Duodenal mucosa (tissue), 2 donors: ENCODE measurements around the gene VAV1.
A peak's percentile ranks its signal among the peaks of the same experiment; 100 is the strongest.

ENCODE experiments used
- H3K27ac ChIP-seq: one replicate; pipeline ENCODE4 v1.7.0; 2013; ENCODE audit warnings: low read depth, low read length
- H3K27me3 ChIP-seq, 2 donors: one replicate each; pipeline ENCODE4 v1.7.0; 2013; ENCODE audit warnings: low read length in 2 of 2, control low read depth in 1 of 2; ENCODE audit not compliant: insufficient read depth in 2 of 2, control insufficient read depth in 1 of 2
- H3K36me3 ChIP-seq, 2 donors: one replicate each; pipeline ENCODE4 v1.7.0; 2013; ENCODE audit warnings: low read length in 2 of 2, control low read depth in 1 of 2; ENCODE audit not compliant: insufficient read depth in 2 of 2, control insufficient read depth in 1 of 2
- H3K4me1 ChIP-seq, 2 donors: one replicate each; pipeline ENCODE4 v1.7.0; 2013; ENCODE audit warnings: low read length in 2 of 2, control low read depth in 1 of 2; ENCODE audit not compliant: insufficient read depth in 2 of 2, control insufficient read depth in 1 of 2
- H3K4me3 ChIP-seq, 2 donors: one replicate each; pipeline ENCODE4 v1.7.0; 2013; ENCODE audit warnings: low read length in 2 of 2, low read depth in 1 of 2
- H3K9ac ChIP-seq, 2 donors: one replicate each; pipeline ENCODE4 v1.7.0; 2013; ENCODE audit warnings: low read length in 2 of 2, low read depth in 1 of 2
- H3K9me3 ChIP-seq, 2 donors: one replicate each; pipeline ENCODE4 v1.7.0; 2013; ENCODE audit warnings: low read length in 2 of 2, control low read depth in 1 of 2; ENCODE audit not compliant: control insufficient read depth in 1 of 2

Gene VAV1

DNA sequence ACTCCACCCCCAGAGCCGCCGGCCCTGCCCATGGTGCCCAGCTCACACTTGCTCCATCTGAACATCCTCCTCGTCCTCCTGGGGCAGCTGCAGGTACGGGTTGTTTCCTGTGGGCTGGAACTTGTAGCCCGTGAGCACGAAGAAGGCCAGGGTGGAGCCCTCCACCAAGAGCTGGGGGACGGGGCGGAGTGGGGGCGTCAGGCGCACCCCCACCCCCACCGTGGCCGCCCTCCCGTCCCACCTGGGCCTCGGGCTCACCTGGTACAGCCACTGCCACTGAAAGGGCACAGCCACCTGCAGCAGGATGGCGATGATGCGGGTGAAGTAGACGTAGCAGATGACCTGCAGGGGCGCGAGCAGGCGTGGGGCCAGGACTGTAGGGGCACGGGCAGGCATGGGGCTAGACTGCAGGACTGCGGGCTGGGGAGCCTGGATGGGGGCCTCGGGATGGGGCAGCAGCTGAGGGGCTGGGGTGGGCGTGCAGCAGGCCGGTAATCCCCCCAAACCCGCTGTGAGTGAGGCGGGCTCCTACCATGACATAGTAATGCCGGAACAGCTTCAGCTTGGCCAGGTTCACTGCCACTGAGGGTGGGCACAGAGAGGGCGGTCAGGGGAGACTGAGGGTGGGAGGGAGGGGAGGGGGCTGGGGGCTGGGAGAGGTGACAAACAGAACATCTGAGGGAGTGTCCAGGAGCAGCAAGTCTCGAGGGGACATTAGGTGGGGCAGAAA, 41.4 kb upstream of the VAV1 start:
- H3K4me1 ChIP-seq = peaks cover 13 to 17% of the 10 kb centered on the region in 2 donors
- H3K27ac ChIP-seq = no peak overlapping the region
- H3K9ac ChIP-seq = no peak overlapping the region
- H3K9me3 ChIP-seq = no peaks in the 10 kb centered on the region
- no peak overlapping the region for H3K4me3 ChIP-seq
- no peaks in the 10 kb centered on the region for H3K27me3 ChIP-seq
- peaks cover 15 to 22% of the 10 kb centered on the region in 2 donors for H3K36me3 ChIP-seq

DNA sequence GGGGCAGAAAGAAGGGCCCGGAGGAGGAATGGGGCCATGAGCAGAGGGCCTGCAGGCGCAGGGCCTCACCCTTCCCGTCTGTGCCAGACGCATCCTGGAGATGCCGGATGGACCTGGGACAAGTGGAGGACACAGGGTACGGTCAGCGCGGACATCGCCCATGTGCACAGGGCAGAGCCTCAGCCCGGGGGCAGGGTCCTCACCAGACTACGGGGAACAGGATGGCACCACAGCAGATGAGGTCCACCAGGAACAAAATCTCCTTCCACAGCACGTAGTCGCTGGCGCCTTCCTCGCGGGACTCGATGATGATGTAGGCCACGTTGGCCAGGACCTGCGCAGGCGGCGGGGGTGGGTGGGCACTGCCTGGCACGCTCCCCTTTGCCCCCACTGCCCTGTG, 40.7 kb upstream of the VAV1 start:
- Histone ChIP-seq H3K27ac (no peak overlapping the region), H3K4me1 (peaks cover 15 to 19% of the 10 kb centered on the region in 2 donors), H3K9ac (no peak overlapping the region), H3K36me3 (peaks cover 15 to 22% of the 10 kb centered on the region in 2 donors), H3K27me3 (no peaks in the 10 kb centered on the region), H3K4me3 (no peak overlapping the region), H3K9me3 (no peaks in the 10 kb centered on the region)

DNA sequence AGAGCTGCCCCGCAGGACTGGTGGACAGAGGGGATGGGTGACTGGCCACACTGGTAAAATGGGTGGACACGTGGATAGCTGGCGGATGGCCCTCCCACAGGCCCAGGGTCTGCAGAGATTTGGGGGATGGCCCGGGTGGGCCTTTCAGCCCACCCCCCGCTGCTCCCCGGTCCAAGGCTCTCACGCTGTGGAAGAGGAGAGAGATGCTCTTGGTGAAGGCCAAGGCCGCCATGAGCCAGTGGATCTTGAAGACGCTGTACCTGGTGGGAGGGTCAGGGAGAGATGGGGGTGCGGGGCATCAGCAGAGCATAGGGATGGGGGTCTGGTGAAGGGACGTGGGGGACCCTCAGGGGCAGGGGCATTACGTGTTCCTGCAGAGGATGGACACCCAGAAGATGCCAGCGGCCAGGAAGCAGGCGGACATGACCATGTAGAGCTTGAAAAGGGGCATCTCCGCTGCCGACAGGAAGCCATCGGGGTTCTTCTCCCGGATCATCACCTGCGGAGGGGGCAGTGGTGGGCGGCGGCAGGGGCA, 39.6 kb upstream of the VAV1 start:
- Histone ChIP-seq H3K36me3 (peaks cover 15 to 22% of the 10 kb centered on the region in 2 donors), H3K9ac (no peak overlapping the region), H3K9me3 (no peaks in the 10 kb centered on the region), H3K27ac (no peak overlapping the region), H3K4me3 (no peak overlapping the region), H3K27me3 (no peaks in the 10 kb centered on the region), H3K4me1 (peaks cover 16 to 20% of the 10 kb centered on the region in 2 donors)

DNA sequence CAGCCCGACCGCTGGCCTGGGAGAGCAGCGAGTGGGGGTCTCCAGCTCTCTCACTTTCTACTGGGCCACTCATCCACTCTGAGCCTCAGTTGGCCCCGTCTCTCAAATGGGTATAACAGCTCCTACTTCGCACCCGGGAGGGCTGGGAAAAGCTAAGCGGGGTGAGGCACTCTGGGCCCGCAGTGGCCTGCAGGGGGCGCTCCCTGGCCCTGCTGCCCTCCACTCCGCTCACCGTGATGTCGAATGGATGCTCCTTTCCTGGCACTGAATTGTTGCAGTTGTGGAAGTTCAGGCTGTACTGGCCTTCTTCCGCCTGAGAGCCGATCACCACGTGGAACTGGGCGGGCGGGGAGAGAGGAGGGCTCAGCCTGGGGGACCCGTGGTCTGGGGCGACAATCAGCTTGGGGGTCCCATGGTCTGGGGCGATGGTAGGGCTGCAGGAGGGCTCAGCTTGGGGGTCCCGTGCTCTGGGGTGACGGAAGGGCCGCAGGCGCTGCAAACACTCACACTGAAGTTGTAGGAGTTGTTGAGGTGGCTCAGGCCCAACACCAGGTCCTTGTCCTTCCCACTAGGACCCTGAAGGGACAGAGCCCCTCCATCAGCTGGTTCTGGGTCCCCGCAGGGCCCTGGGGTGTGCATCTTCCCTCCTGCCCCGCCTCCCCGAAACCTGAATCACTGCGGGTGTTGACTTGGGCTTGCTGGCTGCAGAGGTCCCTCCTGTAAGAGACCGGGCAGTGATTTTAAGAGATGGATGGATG, 39.0 kb upstream of the VAV1 start:
- no peaks in the 10 kb centered on the region for H3K9me3 ChIP-seq
- no peaks in the 10 kb centered on the region for H3K27me3 ChIP-seq
- H3K36me3 ChIP-seq = peaks cover 15 to 22% of the 10 kb centered on the region in 2 donors
- no peak overlapping the region for H3K9ac ChIP-seq
- peaks cover 22 to 27% of the 10 kb centered on the region in 2 donors for H3K4me1 ChIP-seq
- no peak overlapping the region for H3K27ac ChIP-seq
- no peak overlapping the region for H3K4me3 ChIP-seq

DNA sequence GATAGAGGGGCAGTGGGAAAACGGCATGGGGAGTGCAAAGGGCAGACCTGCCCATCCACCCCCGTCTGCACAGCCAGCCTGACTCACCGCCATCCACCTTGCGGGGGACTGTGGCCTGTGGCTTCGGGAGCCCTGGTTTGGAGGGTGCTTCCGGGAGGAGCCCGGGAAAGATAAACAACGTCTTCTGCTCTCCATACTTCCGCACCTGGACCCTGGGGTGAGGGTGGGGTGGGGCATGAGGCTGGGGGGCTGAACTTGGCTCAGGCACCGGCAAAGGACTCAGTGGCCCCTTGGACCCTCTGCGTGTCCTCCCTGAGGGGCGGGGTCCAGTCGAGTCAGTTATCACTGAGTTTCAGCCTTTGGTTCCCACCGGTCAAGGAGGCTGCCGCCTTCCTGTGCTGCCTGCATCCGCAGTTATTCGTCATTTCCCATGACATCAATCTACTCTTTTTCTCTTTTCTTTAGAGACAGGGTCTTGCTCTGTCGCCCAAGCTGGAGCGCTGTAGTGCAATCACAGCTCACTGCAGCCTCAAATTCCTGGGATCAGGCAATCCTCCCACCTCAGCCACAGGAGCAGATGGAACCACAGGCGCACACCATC, 38.3 kb upstream of the VAV1 start:
- H3K9ac ChIP-seq = no peak overlapping the region
- H3K27ac ChIP-seq = no peak overlapping the region
- no peaks in the 10 kb centered on the region for H3K9me3 ChIP-seq
- no peaks in the 10 kb centered on the region for H3K27me3 ChIP-seq
- H3K36me3 ChIP-seq = peaks cover 15 to 22% of the 10 kb centered on the region in 2 donors
- peaks cover 29 to 30% of the 10 kb centered on the region in 2 donors for H3K4me1 ChIP-seq
- no peak overlapping the region for H3K4me3 ChIP-seq

DNA sequence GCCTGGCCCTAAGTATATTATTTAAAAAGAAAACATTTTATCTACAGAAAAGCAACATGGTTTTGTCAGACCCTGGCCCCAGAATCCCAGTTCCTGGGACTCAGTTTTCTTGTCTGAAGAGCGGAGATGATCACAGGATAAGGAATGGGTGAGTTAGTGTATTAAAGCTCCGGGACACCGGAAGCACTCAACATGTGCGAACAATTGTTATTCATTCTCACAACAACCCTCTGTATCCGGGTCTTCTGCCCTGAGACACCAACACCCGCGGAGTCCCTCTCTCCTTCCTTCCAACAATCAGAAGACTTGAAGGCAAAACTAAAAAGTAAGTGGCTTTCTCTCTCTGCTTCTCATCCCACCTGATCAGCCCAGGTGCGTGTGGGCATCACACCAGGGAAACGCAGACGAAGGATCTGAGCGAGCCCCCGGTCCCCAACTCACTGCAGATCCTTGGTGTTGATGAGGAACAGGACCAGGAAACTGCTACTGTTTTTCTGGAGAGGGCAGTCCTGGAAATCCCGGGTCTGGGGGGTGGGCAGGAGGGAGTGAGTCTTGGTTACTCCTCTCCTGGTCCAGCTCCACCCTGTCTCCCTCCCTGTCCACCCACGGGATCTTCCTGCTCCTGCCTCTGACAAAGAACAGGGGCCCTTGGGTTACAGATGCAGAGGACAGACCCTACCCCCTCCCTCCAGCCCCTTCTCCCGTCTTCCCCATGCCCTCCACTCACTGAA, 37.2 kb upstream of the VAV1 start:
- H3K4me3 ChIP-seq = peak overlapping the region; percentile 84

DNA sequence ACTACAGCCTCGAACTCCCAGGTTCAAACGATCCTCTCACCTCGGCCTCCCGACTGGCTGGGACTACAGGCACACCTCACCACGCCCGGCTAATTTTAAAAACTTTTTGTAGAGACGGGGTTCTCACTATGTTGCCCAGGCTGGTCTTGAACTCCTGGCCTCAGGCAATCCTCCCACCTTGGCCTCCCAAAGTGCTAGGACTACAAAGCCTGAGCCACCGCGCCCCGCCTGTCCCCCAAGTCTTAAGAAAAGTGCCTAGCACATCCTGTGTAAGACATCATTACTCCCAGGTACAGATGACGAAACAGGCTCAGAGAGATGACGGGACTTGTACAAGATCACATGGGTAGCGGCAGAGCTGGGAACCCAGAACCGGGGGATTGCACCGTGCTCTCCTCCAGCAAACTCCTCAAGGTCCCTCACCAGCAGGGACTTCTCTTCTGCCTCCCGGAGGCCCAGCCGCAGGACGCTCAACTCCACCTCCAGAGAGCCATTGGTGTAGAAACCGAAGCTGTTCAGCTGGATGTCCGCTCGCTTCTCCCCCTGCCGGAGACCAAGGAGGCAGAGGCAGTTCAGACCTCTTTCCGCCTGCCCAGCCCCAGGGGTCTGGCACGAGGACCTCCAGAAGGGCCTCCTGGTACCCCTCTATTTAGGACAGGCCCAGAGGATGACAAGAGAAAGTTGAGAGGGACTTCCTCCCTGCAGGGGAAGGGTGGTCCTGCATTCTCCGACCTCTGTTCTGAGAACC, 36.2 kb upstream of the VAV1 start:
- H3K4me3 ChIP-seq = peak overlapping the region; percentile 84
- peaks cover 29 to 34% of the 10 kb centered on the region in 2 donors for H3K4me1 ChIP-seq
- H3K36me3 ChIP-seq = peaks cover 15 to 22% of the 10 kb centered on the region in 2 donors
- H3K9me3 ChIP-seq = no peaks in the 10 kb centered on the region
- H3K27ac ChIP-seq = peak overlapping the region; percentile 88
- peak overlapping the region; percentile 73 to 75 for H3K9ac ChIP-seq
- no peaks in the 10 kb centered on the region for H3K27me3 ChIP-seq

More for the DNA sequence above, 37.2 kb upstream of the VAV1 start:
- Histone ChIP-seq H3K27ac (no peak overlapping the region), H3K9me3 (no peaks in the 10 kb centered on the region), H3K36me3 (peaks cover 15 to 22% of the 10 kb centered on the region in 2 donors), H3K27me3 (no peaks in the 10 kb centered on the region), H3K9ac (peak overlapping the region in 1 of 2 donors; percentile 75), H3K4me1 (peaks cover 26 to 29% of the 10 kb centered on the region in 2 donors)

DNA sequence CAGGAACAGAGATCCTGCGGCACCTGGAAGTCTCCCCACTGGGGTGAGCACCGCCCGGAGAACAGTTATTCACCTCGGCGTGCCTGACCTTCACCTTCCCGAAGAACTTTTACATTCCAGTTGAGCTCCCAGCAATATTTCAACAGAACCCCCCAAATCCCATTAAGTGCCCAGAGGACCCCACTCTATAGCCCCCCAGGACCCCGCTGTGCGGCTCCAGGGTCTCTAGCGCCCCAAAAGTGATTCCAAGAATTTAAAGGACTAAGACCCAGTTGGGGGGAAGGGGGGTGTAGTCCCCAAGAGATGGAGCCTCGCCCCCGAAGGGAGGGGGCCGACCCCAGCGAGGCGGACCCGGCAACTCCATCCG, 35.6 kb upstream of the VAV1 start:
- peak overlapping the region; percentile 88 for H3K27ac ChIP-seq
- peak overlapping the region; percentile 73 to 75 for H3K9ac ChIP-seq
- peaks cover 12 to 18% of the 10 kb centered on the region in 2 donors for H3K36me3 ChIP-seq
- peak overlapping the region; percentile 84 for H3K4me3 ChIP-seq
- peaks cover 32 to 37% of the 10 kb centered on the region in 2 donors for H3K4me1 ChIP-seq
- H3K27me3 ChIP-seq = no peaks in the 10 kb centered on the region
- H3K9me3 ChIP-seq = no peaks in the 10 kb centered on the region

DNA sequence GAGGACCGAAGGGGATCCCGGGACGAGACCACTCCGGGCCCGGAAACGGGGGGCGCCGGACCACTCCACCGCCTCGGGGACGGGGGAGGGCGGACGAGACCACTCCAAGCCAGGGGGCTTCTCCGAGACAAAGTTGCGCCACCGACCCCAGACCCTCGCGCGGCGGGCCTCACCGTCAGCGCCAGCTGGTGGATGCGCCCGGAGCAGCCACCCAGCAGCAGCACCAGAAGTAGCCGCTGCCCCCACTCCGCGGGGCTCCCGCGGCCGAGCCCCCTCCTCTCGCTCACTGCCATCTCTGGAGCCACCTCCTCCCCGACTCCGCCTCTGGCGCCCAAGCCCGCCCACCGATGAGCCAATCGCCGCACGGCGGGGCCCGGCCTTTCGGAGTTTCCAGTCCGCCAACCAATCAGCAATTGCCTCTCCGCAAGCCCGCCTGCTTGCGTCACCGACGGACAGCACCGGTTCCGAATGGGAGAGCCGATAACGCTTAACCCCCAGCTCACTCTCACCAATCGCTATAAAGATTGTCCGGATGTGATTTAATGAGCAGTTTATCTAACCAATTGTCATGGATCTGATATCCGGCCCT, 35.1 kb upstream of the VAV1 start, which contains the start of gene GPR108:
GPR108 (minus strand) TSS at position 297 of the 589 bp plus-strand sequence; CDS start at position 293, 4 bp downstream.
- Histone ChIP-seq H3K4me1 (peaks cover 32 to 37% of the 10 kb centered on the region in 2 donors), H3K9me3 (no peaks in the 10 kb centered on the region), H3K36me3 (peaks cover 11 to 14% of the 10 kb centered on the region in 2 donors), H3K4me3 (peak within 1 kb of the TSS; percentile 84), H3K9ac (peak within 1 kb of the TSS; percentile 74 to 88), H3K27me3 (no peaks in the 10 kb centered on the region), H3K27ac (peak within 1 kb of the TSS; percentile 88)
